Measurements from ENCODE around the gene CMTM3. TPM values are rescaled to one million over a fixed set of nuclear protein-coding genes. Genes with fewer than 3 reads are reported as not detected.

The CMTM3 gene
- total and polyA plus RNA-seq, 3 donors from 2014 or later, result 137 to 182 (median 149) TPM

DNA sequence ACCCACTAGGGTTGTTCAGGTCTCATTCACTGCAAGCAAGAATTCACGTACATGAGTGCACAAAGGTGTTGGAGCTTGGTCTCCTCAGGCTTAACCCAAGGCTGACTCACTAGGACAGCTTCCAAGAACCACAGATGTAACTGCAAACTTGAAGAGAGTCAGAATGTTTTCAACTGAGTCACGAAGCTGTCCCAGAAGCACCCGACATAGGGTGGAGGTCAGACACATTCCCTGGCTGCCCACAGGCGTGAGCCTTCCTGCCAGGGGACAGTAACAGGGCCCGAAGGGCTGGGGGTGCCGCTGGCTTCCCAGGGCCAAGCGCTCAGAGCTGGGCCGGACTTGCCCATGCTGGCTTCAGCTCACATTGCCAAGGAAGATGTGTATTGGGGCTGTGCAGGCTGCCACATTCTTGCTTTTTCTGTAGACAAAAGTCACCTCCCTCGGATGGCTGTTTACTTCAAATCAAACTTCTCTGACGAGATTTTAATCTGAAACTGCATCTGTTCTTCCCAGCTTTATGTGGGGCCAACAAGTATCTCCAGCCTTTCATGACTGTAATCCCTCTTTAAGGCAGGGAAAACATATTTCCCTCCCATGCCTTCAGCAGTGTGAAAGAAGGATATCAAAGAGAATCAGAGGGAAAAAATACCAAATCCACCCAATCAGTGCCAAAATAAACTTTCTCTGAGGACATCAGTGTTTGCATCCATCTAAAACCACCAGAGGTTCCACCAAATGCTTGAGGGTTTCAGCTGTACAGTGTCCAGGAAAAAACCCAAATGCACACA lies 14.3 kb downstream of the CMTM3 start:
- H3K9me3 ChIP-seq, result no peaks in the 10 kb centered on the region
- peaks cover 18% of the 10 kb centered on the region for H3K4me1 ChIP-seq
- no peak overlapping the region for H3K4me3 ChIP-seq
- DNase-seq, result no peak
- H3K36me3 ChIP-seq (ENCODE audit: low read depth, missing control alignments), result no peaks in the 10 kb centered on the region
- intact Hi-C loops (cut with DNase I; ENCODE audit: low total_unique reads), result no loop called here
- WGBS, 2 donors, result 55 to 64% methylated on average over 10 of the region's 10 CpGs
- H3K27ac ChIP-seq, result no peak overlapping the region
- no peaks in the 10 kb centered on the region for H3K27me3 ChIP-seq
- TF ChIP-seq, protein P1, sequence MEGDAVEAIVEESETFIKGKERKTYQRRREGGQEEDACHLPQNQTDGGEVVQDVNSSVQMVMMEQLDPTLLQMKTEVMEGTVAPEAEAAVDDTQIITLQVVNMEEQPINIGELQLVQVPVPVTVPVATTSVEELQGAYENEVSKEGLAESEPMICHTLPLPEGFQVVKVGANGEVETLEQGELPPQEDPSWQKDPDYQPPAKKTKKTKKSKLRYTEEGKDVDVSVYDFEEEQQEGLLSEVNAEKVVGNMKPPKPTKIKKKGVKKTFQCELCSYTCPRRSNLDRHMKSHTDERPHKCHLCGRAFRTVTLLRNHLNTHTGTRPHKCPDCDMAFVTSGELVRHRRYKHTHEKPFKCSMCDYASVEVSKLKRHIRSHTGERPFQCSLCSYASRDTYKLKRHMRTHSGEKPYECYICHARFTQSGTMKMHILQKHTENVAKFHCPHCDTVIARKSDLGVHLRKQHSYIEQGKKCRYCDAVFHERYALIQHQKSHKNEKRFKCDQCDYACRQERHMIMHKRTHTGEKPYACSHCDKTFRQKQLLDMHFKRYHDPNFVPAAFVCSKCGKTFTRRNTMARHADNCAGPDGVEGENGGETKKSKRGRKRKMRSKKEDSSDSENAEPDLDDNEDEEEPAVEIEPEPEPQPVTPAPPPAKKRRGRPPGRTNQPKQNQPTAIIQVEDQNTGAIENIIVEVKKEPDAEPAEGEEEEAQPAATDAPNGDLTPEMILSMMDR (IDR thresholded peaks at IDR 0.05), result no peak
- TF ChIP-seq POLR2A (IDR thresholded peaks at IDR 0.05), result no peak

DNA sequence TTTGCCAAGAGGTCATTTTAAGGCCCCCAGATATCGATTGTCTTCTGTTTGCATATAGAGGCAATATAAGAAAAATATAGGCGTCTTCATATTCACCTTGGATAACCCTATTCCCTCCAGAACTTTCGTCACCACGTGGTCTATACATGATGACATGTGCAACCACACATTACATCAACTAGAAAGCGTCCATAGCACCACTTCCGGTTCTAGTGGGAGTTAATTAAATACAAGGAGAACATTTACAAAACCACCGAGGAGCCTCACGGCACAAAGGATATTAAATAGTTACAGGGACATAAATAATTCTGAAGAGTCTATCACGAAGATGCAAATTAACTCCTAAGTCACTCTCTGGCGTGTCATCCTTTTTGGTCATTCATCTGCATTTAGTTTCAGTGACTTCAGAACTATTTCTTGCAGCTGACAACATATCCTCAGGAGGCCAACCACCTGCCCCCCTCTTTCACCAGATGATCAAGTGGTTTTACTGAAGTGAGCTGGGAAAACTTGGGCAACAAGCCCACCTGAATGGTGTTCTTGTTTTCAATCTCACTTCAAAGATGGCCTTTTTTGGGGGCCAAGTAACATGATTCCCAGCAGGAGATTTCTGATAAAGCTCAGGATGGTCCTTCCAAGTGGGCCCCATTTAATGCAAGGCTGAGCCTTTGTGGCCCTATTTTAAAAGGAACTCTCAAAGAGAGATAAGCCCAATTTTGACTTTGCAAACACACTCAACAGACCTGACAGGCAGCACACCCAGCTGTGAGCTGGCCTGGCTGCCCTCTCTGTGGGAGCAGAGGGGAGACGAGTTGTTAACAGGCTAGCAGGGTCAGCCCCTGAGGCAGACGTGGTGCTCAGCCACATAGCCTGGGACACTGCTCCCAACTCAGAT lies 15.3 kb downstream of the CMTM3 start:
- H3K36me3 ChIP-seq (ENCODE audit: low read depth, missing control alignments), result no peaks in the 10 kb centered on the region
- intact Hi-C loops (cut with DNase I; ENCODE audit: low total_unique reads), result no loop called here
- no peak for DNase-seq
- no peaks in the 10 kb centered on the region for H3K9me3 ChIP-seq
- H3K27me3 ChIP-seq, result no peaks in the 10 kb centered on the region
- H3K4me1 ChIP-seq, result peaks cover 18% of the 10 kb centered on the region
- H3K4me3 ChIP-seq, result no peak overlapping the region
- no peak overlapping the region for H3K27ac ChIP-seq
- TF ChIP-seq POLR2A (IDR thresholded peaks at IDR 0.05), result no peak
- TF ChIP-seq, protein P1 (IDR thresholded peaks at IDR 0.05), result no peak
- 77 to 86% methylated on average over 10 to 12 of the region's 12 CpGs for WGBS, 2 donors

DNA sequence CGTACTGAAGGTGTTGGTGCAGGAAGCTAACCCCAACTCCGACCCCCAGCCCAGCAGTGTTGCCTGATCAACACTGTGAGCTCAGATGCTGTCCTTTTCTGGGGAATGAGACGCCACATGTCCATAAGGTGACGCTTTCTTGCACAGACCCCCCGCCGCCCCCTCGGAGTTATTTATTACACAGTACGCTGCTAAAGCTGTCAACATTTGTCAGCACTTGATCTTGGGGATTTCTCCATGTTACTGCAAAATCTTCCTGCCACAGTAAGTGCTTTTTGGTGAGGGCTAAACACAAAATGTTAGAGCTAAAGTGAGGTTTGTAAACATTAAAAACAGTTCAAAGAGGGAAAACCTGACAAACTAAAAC lies 15.9 kb downstream of the CMTM3 start:
- peaks cover 18% of the 10 kb centered on the region for H3K4me1 ChIP-seq
- no peaks in the 10 kb centered on the region for H3K27me3 ChIP-seq
- WGBS, 2 donors, result 87 to 90% methylated on average over 6 to 8 of the region's 8 CpGs
- no peak overlapping the region for H3K27ac ChIP-seq
- no peak overlapping the region for H3K4me3 ChIP-seq
- no peaks in the 10 kb centered on the region for H3K36me3 ChIP-seq (ENCODE audit: low read depth, missing control alignments)
- no peak for DNase-seq
- TF ChIP-seq POLR2A (IDR thresholded peaks at IDR 0.05), result no peak
- TF ChIP-seq, protein P1 (IDR thresholded peaks at IDR 0.05), result no peak
- H3K9me3 ChIP-seq, result no peaks in the 10 kb centered on the region
- intact Hi-C loops (cut with DNase I; ENCODE audit: low total_unique reads), result no loop called here

DNA sequence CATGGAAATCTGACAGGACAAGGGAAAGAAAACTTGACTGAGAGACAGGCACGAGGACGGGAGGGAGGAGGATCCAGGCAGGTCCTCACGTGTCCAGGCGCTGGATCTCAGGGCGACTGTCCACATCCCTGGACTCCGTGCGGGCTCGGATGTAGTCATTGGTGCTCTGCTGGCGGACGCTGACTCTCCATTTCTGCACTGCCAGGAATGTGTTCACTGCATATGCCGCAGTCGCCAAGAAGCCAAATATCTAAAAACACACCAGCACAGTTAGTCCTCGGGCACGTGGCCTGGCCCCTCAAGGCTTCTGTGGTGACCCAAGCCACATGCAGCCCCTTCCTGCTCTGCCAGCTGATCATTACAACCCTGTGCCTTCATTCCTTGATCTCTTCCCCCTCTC lies 17.5 kb downstream of the CMTM3 start:
- H3K4me3 ChIP-seq, result no peak overlapping the region
- 96 to 98% methylated on average over 14 of the region's 14 CpGs for WGBS, 2 donors
- intact Hi-C loops (cut with DNase I; ENCODE audit: low total_unique reads), result no loop called here
- no peak for DNase-seq
- H3K27ac ChIP-seq, result no peak overlapping the region
- H3K27me3 ChIP-seq, result no peaks in the 10 kb centered on the region
- H3K4me1 ChIP-seq, result peaks cover 22% of the 10 kb centered on the region
- no peaks in the 10 kb centered on the region for H3K36me3 ChIP-seq (ENCODE audit: low read depth, missing control alignments)
- no peak for TF ChIP-seq POLR2A (IDR thresholded peaks at IDR 0.05)
- TF ChIP-seq, protein P1 (IDR thresholded peaks at IDR 0.05), result no peak
- H3K9me3 ChIP-seq, result no peaks in the 10 kb centered on the region

Measured in testis (tissue), 3 donors.